Liver (tissue), 3 donors: ENCODE data around the gene SYT6.

Experiments
- CTCF ChIP-seq: fragments of 150-350 bp; IDR thresholded peaks from 2 replicates; pipeline ENCODE4 v1.5.1; 2017; ENCODE audit warnings: improper control_type of control experiment, low read depth, low read length; ENCODE audit not compliant: missing input control
- EGR1 ChIP-seq, 2 donors: IDR thresholded peaks; 2 replicates each; pipeline ENCODE4 v1.6.1; 2016 to 2018; ENCODE audit warnings: antibody characterized with exemption in 2 of 2, low read depth in 2 of 2
- donor health status: healthy.
- donor health status: healthy.

- TF ChIP-seq CTCF (no peak), EGR1 (IDR thresholded peaks at IDR 0.05; ENCODE audit: low read depth in 2 of 2) (no peak)
Measured at GRCh38 chr1:114087495-114087894, 66.2 kb downstream of the SYT6 start.
